KOPT-K1 (cell line): Measurements from ENCODE around the gene RHEX.
"Not testable (repeated sequence)": the region's sequence is repeated elsewhere in the genome, so short reads cannot be mapped to it uniquely, and the experiment has no call there.

ENCODE experiments used
- H3K27ac ChIP-seq: fragments of 200-600 bp; sonication (generic); 2 replicates; pipeline ENCODE4 v1.5.1; 2016; ENCODE audit warnings: antibody characterized with exemption, mild to moderate bottlenecking, low read depth, low read length; ENCODE audit not compliant: poor library complexity, severe bottlenecking
- H3K36me3 ChIP-seq: fragments of 200-600 bp; sonication (generic); 2 replicates; pipeline ENCODE4 v1.5.1; 2017; ENCODE audit warnings: antibody characterized with exemption, mild to moderate bottlenecking, low read length, moderate library complexity; ENCODE audit not compliant: insufficient read depth
- H3K9me3 ChIP-seq: fragments of 200-600 bp; sonication (generic); 2 replicates; pipeline ENCODE4 v1.5.1; 2017; ENCODE audit warnings: antibody characterized with exemption, low read length, mild to moderate bottlenecking; ENCODE audit not compliant: insufficient read depth, poor library complexity, severe bottlenecking

The RHEX gene, protein sequence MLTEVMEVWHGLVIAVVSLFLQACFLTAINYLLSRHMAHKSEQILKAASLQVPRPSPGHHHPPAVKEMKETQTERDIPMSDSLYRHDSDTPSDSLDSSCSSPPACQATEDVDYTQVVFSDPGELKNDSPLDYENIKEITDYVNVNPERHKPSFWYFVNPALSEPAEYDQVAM

GRCh38 chr1:206052919-206053610, at the start of gene RHEX:
TSS of gene RHEX (plus strand) at chr1:206053173. CDS start at chr1:206097829, 44,656 bp downstream.
- not testable (repeated sequence) for H3K36me3 ChIP-seq, H3K9me3 ChIP-seq
- peak within 1 kb of the TSS; percentile 51 for H3K27ac ChIP-seq

DNA sequence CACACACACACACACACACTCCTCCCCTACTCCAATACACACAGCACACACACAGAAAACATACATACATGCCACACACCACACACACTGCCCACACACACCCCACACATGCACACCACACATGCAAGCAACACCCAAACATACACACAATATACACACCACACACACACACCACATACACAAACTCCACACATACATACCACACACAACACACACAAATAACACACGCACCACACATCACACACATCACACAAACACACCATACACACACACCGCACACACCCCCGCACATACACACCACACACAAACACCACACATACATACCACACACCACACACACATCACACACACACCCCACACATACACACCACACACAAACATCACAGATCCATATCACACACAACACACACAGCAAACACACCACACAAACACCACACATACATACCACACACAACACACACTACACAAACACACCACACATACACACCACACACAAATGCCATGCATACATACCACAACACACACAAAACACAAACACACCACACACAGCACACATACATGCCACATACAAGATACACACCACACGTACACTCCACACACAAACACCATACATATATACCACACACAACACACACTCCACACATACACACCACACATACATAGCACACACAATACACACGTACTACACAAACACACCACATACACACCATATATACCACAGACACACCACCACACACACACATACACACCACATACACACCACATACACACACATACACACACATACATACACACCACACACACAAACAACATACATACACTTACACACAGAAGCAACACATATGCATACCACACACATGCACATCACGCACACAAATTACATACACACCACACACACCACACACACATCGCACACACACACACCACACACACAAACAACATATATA, 48.8 kb upstream of the RHEX start:
- Histone ChIP-seq H3K36me3 (no peaks in the 10 kb centered on the region), H3K27ac (no peak overlapping the region), H3K9me3 (no peaks in the 10 kb centered on the region)

- Histone ChIP-seq H3K36me3 (no peaks in the 10 kb centered on the region), H3K9me3 (no peaks in the 10 kb centered on the region), H3K27ac (no peak overlapping the region)
Observed at GRCh38 chr1:206004826-206005225, 48.1 kb upstream of the RHEX start.

- Histone ChIP-seq H3K27ac (no peak overlapping the region), H3K9me3 (no peaks in the 10 kb centered on the region), H3K36me3 (no peaks in the 10 kb centered on the region)
Observed at GRCh38 chr1:206005234-206005633, 47.7 kb upstream of the RHEX start.

DNA sequence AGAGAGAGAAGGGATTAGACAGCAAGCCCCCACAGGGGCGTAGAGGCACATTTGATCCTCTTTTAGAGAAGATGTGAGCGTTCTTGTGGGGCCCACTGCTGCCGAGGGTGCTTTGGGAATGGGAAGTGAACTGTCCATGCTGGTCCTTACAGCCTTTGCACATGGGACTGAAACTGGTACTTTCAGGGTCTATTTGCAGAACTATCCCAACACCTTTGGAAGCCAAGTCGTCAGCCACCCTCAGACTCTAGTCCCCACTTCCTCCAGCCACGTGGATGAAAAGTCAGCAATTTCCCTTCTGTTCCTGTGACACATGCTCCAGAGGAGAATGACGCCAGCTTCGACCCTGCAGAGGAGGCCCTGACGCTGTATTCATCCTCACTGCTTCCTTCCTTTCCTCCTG, 47.2 kb upstream of the RHEX start:
- Histone ChIP-seq H3K9me3 (no peaks in the 10 kb centered on the region), H3K27ac (no peak overlapping the region), H3K36me3 (no peaks in the 10 kb centered on the region)

- Histone ChIP-seq H3K9me3 (no peaks in the 10 kb centered on the region), H3K36me3 (no peaks in the 10 kb centered on the region), H3K27ac (no peak overlapping the region)
Observed at GRCh38 chr1:206006946-206007345, 46.0 kb upstream of the RHEX start.

DNA sequence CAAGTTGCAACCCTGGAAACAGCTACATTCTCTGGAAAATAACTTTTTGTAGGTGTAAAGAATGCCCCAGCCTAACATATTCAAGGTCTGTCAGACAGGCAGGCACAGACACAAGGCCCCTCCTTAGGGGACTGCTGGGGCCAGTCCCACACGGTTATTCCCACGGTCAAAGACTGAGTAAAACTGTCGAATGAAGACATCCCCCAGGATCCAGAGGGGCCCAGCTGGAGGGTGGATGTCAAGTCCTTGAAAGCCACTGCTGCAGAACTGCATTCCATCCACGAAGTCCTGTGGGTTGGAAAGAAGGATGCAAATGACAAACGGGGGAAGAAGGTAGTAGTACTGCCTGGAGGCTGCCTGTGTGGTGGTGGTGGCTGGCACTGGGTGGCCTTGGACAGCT, 42.9 kb upstream of the RHEX start:
- Histone ChIP-seq H3K36me3 (no peaks in the 10 kb centered on the region), H3K27ac (no peak overlapping the region), H3K9me3 (no peaks in the 10 kb centered on the region)

GRCh38 chr1:206011057-206011456, 41.9 kb upstream of the RHEX start:
- H3K9me3 ChIP-seq: no peaks in the 10 kb centered on the region
- no peaks in the 10 kb centered on the region for H3K36me3 ChIP-seq
- H3K27ac ChIP-seq: peak overlapping the region; percentile 84

DNA sequence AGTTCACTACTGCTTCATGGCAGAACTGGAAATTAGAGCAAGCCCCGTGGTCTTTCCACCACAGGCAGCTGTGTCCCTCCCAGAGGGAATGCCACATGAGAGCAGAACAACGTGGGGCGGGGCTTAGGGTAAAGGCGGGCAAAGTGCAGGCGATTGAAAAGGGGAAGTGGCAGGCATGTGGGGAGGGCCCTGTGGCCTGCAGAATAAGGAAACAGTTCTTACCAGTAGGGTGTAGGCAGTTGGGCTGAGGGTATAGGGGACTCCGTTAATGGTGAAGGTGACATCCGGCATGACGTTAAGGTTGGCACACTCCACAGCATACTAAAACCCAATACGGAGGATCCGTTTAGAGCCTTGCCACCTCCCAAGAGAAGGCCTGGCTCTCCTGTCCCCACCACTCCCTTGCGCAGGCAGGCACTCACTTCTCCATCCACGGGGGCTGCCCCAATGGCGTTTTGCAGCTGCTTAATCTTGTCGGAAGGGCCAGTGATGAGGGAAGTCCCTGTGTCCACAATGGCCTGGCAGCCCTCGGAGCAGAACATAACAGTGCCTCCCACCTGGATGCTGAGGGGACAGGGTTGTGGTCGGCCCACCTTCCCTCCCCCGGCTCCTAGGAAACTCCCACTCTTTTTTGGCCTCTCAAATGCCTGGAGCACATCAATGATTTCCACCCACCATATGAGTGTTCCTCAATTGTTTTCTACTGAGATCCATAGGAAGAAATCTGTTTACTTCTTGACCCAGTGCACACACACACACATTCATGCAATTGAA, 40.7 kb upstream of the RHEX start:
- peak overlapping the region; percentile 84 for H3K27ac ChIP-seq
- H3K36me3 ChIP-seq: no peaks in the 10 kb centered on the region
- no peaks in the 10 kb centered on the region for H3K9me3 ChIP-seq

GRCh38 chr1:206013026-206013795, 39.8 kb upstream of the RHEX start:
- Histone ChIP-seq H3K27ac (peak overlapping the region; percentile 84), H3K9me3 (no peaks in the 10 kb centered on the region), H3K36me3 (no peaks in the 10 kb centered on the region)

- no peaks in the 10 kb centered on the region for H3K36me3 ChIP-seq
- no peak overlapping the region for H3K27ac ChIP-seq
- no peaks in the 10 kb centered on the region for H3K9me3 ChIP-seq
Observed at GRCh38 chr1:206014601-206015000, 38.4 kb upstream of the RHEX start.

- Histone ChIP-seq H3K27ac (no peak overlapping the region), H3K36me3 (no peaks in the 10 kb centered on the region)
Observed at GRCh38 chr1:206015071-206015470, 37.9 kb upstream of the RHEX start.

DNA sequence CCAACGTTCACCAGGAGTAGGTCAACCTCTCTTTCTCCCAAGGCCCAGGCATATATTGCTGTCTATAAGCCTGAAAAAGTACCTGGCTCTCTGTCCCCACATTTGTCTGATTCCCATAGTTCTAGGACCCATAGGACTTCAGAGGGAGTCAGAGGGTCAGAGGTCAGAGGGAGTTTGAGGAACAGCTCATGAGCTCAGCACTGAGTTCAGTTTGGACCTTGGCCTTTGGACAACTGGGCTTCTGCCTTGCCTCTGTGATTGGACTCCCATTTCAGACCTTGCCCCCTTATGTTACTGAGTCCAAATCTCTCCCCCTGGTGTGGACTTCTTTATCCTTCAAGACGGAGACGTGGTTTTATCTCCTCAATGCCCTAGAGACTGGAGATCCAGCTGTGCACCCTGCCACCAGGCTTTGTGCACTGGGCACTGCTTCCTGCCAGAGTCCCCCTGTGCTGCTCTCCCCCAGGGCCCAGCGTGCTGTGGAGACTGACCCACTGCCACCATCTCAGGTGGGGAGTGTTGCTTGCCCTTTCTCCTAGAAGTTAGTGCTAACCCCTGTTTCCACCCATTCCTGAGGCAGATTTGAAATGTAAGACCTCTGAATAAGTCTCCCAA, 32.5 kb upstream of the RHEX start:
- Histone ChIP-seq H3K9me3 (no peaks in the 10 kb centered on the region), H3K27ac (no peak overlapping the region)

More at GRCh38 chr1:206015071-206015470, 37.9 kb upstream of the RHEX start:
- no peaks in the 10 kb centered on the region for H3K9me3 ChIP-seq

More for the DNA sequence above, 32.5 kb upstream of the RHEX start:
- H3K36me3 ChIP-seq: no peaks in the 10 kb centered on the region
